Measurements from ENCODE around the gene SLC16A8.

SLC16A8 gene

DNA sequence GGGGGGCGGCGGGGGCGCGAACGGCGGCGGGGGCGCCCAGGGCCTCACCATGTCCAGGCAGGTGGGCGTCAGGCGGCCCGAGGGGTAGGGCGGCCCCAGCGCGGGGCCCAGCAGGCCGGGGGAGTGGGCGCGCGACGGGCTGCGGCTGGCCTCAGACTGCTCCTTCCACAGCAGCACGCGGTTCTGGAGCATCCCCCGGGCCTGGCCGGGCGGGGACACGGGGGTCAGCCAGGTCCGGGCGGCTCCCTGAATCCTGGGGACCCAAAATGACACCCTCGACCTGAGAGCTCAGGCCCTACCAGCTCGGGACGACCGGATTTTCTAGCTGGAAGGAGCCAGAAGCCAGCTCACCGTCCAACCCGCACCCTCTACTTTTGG is 5.5 kb upstream of the SLC16A8 start:
- Histone ChIP-seq H3K9me3 (ENCODE audit: control insufficient read depth, low read length) (no peaks in the 10 kb centered on the region), H3K4me3 (ENCODE audit: low read length) (no peak overlapping the region), H3K36me3 (ENCODE audit: control insufficient read depth, insufficient read depth, low read length) (no peaks in the 10 kb centered on the region), H3K27me3 (ENCODE audit: control insufficient read depth, insufficient read depth, low read length) (no peaks in the 10 kb centered on the region), H3K4me1 (ENCODE audit: control insufficient read depth, insufficient read depth, low read length) (no peaks in the 10 kb centered on the region), H3K9ac (ENCODE audit: low read length) (no peak overlapping the region)

- H3K36me3 ChIP-seq (ENCODE audit: control insufficient read depth, insufficient read depth, low read length) = no peaks in the 10 kb centered on the region
- H3K4me3 ChIP-seq (ENCODE audit: low read length) = no peak overlapping the region
- H3K4me1 ChIP-seq (ENCODE audit: control insufficient read depth, insufficient read depth, low read length) = no peaks in the 10 kb centered on the region
- no peaks in the 10 kb centered on the region for H3K9me3 ChIP-seq (ENCODE audit: control insufficient read depth, low read length)
- no peak overlapping the region for H3K9ac ChIP-seq (ENCODE audit: low read length)
- no peaks in the 10 kb centered on the region for H3K27me3 ChIP-seq (ENCODE audit: control insufficient read depth, insufficient read depth, low read length)
These were observed 4.9 kb upstream of the SLC16A8 start for GRCh38 chr22:38088629-38089473.

GRCh38 chr22:38087855-38088254 is 3.9 kb upstream of the SLC16A8 start:
- Histone ChIP-seq H3K9me3 (ENCODE audit: control insufficient read depth, low read length) (no peaks in the 10 kb centered on the region), H3K36me3 (ENCODE audit: control insufficient read depth, insufficient read depth, low read length) (no peaks in the 10 kb centered on the region), H3K4me3 (ENCODE audit: low read length) (no peak overlapping the region), H3K27me3 (ENCODE audit: control insufficient read depth, insufficient read depth, low read length) (peaks cover 2% of the 10 kb centered on the region), H3K4me1 (ENCODE audit: control insufficient read depth, insufficient read depth, low read length) (no peaks in the 10 kb centered on the region), H3K9ac (ENCODE audit: low read length) (no peak overlapping the region)

DNA sequence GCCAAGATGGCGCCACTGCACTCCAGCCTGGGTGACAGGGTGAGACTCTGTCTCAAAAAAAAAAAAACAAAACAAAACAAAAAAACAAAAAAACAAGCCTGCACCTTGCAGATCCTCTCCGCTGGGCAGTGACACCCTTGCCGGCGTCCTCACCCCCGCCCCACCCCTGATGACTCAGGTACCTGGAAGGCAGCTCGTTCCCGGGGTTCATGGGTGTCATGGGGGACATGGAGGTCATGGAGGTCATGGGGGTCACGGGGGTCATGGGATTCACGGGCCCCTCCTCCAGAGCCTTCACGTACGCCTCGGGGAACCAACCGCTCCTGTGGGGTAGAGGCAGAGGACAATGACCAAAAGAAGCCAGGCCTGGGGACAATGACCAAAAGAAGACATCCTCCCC is 3.0 kb upstream of the SLC16A8 start:
- Histone ChIP-seq H3K27me3 (ENCODE audit: control insufficient read depth, insufficient read depth, low read length) (peaks cover 11% of the 10 kb centered on the region), H3K36me3 (ENCODE audit: control insufficient read depth, insufficient read depth, low read length) (no peaks in the 10 kb centered on the region), H3K4me1 (ENCODE audit: control insufficient read depth, insufficient read depth, low read length) (peaks cover 6% of the 10 kb centered on the region), H3K4me3 (ENCODE audit: low read length) (no peak overlapping the region), H3K9ac (ENCODE audit: low read length) (no peak overlapping the region), H3K9me3 (ENCODE audit: control insufficient read depth, low read length) (no peaks in the 10 kb centered on the region)

DNA sequence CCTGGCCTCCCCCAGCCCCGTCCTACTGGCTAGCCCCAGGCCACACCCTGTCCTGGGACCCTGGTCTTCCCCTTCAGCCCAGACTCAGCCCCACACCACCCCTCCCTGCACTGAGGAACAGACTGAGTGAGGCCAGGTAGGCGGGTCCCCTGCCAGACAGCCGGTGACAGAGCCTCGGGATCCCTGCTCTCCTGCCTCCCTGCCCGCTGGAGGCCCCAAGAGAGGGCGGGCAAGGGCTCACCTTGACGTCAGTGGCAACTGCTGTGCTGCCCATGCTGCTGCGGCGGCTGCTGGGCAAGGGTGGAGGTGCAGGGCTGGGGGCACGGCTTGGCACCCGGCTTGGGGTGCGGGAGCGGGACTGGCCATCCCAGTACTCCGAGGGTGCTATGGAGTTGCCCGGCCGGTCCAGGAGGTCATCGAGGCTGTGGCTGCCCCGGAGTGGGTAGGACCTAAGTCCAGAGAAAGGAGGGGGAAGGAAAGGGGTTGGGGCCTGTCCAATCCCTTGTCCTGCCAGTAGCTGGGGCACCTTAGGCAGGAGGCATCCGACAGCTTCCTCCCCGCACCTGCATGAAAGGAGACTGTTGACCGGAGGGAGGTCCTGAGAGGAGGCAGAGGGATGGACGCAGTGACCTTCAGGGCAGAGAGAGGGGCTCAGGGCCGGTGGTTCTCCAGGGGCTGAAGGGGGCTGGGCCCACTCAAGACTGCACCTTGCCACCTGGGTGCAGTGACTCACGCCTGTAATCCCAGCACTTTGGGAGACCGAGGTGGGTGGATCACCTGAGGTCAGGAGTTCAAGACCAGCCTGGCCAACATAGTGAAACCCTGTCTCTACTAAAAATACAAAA is 2.2 kb upstream of the SLC16A8 start:
- Histone ChIP-seq H3K4me3 (ENCODE audit: low read length) (no peak overlapping the region), H3K27me3 (ENCODE audit: control insufficient read depth, insufficient read depth, low read length) (peaks cover 19% of the 10 kb centered on the region), H3K4me1 (ENCODE audit: control insufficient read depth, insufficient read depth, low read length) (peaks cover 12% of the 10 kb centered on the region), H3K9me3 (ENCODE audit: control insufficient read depth, low read length) (no peaks in the 10 kb centered on the region), H3K9ac (ENCODE audit: low read length) (no peak overlapping the region), H3K36me3 (ENCODE audit: control insufficient read depth, insufficient read depth, low read length) (no peaks in the 10 kb centered on the region)

- Histone ChIP-seq H3K4me3 (ENCODE audit: low read length) (no peak overlapping the region), H3K4me1 (ENCODE audit: control insufficient read depth, insufficient read depth, low read length) (peaks cover 16% of the 10 kb centered on the region), H3K9me3 (ENCODE audit: control insufficient read depth, low read length) (no peaks in the 10 kb centered on the region), H3K36me3 (ENCODE audit: control insufficient read depth, insufficient read depth, low read length) (no peaks in the 10 kb centered on the region), H3K9ac (ENCODE audit: low read length) (no peak overlapping the region), H3K27me3 (ENCODE audit: control insufficient read depth, insufficient read depth, low read length) (peaks cover 24% of the 10 kb centered on the region)
These were observed 1.5 kb upstream of the SLC16A8 start for GRCh38 chr22:38085501-38085900.

DNA sequence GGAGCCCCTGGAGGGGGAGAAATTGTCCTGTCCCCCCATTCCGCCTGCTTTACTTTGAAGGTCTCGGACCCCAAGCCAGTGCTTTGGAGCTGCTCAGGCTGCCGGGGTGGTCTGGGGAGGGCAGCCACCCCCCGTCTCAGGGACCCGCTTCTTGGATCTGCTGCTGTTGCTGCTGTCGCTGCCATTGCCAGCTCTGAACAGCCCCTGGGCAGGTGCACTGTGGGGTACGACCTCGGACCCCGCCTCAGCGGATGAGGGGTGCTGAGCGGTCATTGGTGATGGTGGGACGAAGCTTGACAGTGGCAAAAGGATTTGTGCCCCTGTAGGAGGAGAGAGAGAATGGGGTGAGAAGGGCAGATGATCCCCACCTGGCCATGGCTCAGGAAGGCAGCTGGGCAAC is 1.1 kb upstream of the SLC16A8 start:
- Histone ChIP-seq H3K9ac (ENCODE audit: low read length) (no peak overlapping the region), H3K4me1 (ENCODE audit: control insufficient read depth, insufficient read depth, low read length) (peaks cover 16% of the 10 kb centered on the region), H3K36me3 (ENCODE audit: control insufficient read depth, insufficient read depth, low read length) (no peaks in the 10 kb centered on the region), H3K4me3 (ENCODE audit: low read length) (no peak overlapping the region), H3K27me3 (ENCODE audit: control insufficient read depth, insufficient read depth, low read length) (peaks cover 27% of the 10 kb centered on the region), H3K9me3 (ENCODE audit: control insufficient read depth, low read length) (no peaks in the 10 kb centered on the region)

DNA sequence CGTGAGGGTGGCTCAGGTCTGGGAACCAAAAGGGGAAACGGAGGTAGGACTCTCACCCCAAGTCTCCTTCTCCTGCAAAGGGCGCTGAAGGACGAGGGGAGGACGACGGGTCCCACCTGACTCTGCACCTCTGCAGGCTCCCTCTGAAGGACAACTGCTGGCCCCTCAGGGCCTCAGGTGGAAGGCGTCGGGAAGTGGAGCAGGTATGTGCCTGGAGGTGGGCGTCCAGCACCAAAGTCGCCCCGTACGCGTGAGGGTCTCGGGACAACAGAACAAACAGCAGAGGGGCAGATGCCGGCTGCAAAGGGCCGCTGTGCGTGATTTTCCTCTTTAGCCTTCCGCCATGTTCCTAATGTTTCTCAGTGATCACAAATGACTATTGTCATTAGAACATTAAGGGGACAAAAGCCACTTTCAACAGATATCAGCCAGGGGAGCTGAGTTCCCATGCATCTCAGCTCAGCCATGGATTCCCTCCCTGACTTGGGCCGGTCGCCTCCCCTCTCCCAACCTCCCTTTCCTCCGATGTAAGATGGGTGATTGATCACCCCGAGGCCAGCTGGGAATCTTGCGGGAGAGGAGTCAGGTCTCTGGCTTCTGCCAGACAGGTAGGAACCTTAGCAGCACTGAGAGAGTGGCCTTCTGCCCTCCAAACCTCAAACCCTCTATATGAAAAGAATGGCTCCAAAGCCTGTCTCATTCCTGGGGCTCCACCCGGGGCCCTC is 836 bp downstream of the SLC16A8 start:
- H3K4me1 ChIP-seq (ENCODE audit: control insufficient read depth, insufficient read depth, low read length) = peaks cover 16% of the 10 kb centered on the region
- no peaks in the 10 kb centered on the region for H3K36me3 ChIP-seq (ENCODE audit: control insufficient read depth, insufficient read depth, low read length)
- H3K27me3 ChIP-seq (ENCODE audit: control insufficient read depth, insufficient read depth, low read length) = peaks cover 27% of the 10 kb centered on the region
- no peak overlapping the region for H3K9ac ChIP-seq (ENCODE audit: low read length)
- no peaks in the 10 kb centered on the region for H3K9me3 ChIP-seq (ENCODE audit: control insufficient read depth, low read length)
- no peak overlapping the region for H3K4me3 ChIP-seq (ENCODE audit: low read length)

- Histone ChIP-seq H3K4me1 (ENCODE audit: control insufficient read depth, insufficient read depth, low read length) (peaks cover 16% of the 10 kb centered on the region), H3K9ac (ENCODE audit: low read length) (no peak overlapping the region), H3K4me3 (ENCODE audit: low read length) (no peak overlapping the region), H3K27me3 (ENCODE audit: control insufficient read depth, insufficient read depth, low read length) (peaks cover 27% of the 10 kb centered on the region), H3K9me3 (ENCODE audit: control insufficient read depth, low read length) (no peaks in the 10 kb centered on the region), H3K36me3 (ENCODE audit: control insufficient read depth, insufficient read depth, low read length) (no peaks in the 10 kb centered on the region)
These were observed 1.8 kb downstream of the SLC16A8 start for GRCh38 chr22:38081941-38082828.

GRCh38 chr22:38081636-38081940 is 2.4 kb downstream of the SLC16A8 start:
- no peak overlapping the region for H3K9ac ChIP-seq (ENCODE audit: low read length)
- H3K9me3 ChIP-seq (ENCODE audit: control insufficient read depth, low read length) = no peaks in the 10 kb centered on the region
- peaks cover 27% of the 10 kb centered on the region for H3K27me3 ChIP-seq (ENCODE audit: control insufficient read depth, insufficient read depth, low read length)
- H3K4me1 ChIP-seq (ENCODE audit: control insufficient read depth, insufficient read depth, low read length) = peaks cover 16% of the 10 kb centered on the region
- H3K36me3 ChIP-seq (ENCODE audit: control insufficient read depth, insufficient read depth, low read length) = no peaks in the 10 kb centered on the region
- no peak overlapping the region for H3K4me3 ChIP-seq (ENCODE audit: low read length)

- no peak overlapping the region for H3K9ac ChIP-seq (ENCODE audit: low read length)
These were observed 2.9 kb downstream of the SLC16A8 start for GRCh38 chr22:38080850-38081635.

More at GRCh38 chr22:38080850-38081635, 2.9 kb downstream of the SLC16A8 start:
- Histone ChIP-seq H3K4me3 (ENCODE audit: low read length) (no peak overlapping the region), H3K27me3 (ENCODE audit: control insufficient read depth, insufficient read depth, low read length) (peaks cover 27% of the 10 kb centered on the region), H3K4me1 (ENCODE audit: control insufficient read depth, insufficient read depth, low read length) (peaks cover 16% of the 10 kb centered on the region), H3K36me3 (ENCODE audit: control insufficient read depth, insufficient read depth, low read length) (no peaks in the 10 kb centered on the region), H3K9me3 (ENCODE audit: control insufficient read depth, low read length) (no peaks in the 10 kb centered on the region)
